GM12892 (cell line): ENCODE results near the gene MGAT3.

Experiments used
- DNase-seq: peaks from one replicate; pipeline ENCODE4 v3.0.0; 2011; ENCODE audit not compliant: insufficient read length
- FAIRE-seq: peaks from 2 replicates; lab custom pipeline; 2011; peaks lifted over from hg19 to GRCh38; lab: Jason Lieb, UNC
- POLR2A ChIP-seq: IDR thresholded peaks from 2 replicates; pipeline ENCODE4 v1.6.1; 2011; ENCODE audit warnings: low read depth, low read length, control low read depth
- POLR2AphosphoS5 ChIP-seq: IDR thresholded peaks from 2 replicates; pipeline ENCODE4 v1.6.1; 2011; ENCODE audit warnings: low read depth, low read length, control low read depth
- TAF1 ChIP-seq: IDR thresholded peaks from 2 replicates; pipeline ENCODE4 v1.6.1; 2011; ENCODE audit warnings: low read depth, mild to moderate bottlenecking, control low read depth, low read length, borderline replicate concordance

MGAT3 gene

GRCh38 chr22:39525658-39525975 lies 68.8 kb downstream of the MGAT3 start:
- FAIRE-seq = no peak
- no peak for DNase-seq
- TF ChIP-seq POLR2A (no peak), POLR2AphosphoS5 (no peak), TAF1 (no peak)

GRCh38 chr22:39526736-39527171 lies 69.9 kb downstream of the MGAT3 start:
- TF ChIP-seq POLR2AphosphoS5 (peak; percentile 11; the same call in 1 of the 2 replicates), POLR2A (peak; percentile 58), TAF1 (no peak)
- no peak for DNase-seq

GRCh38 chr22:39527481-39527961 lies 70.7 kb downstream of the MGAT3 start:
- no peak for DNase-seq
- TF ChIP-seq POLR2AphosphoS5 = no peak
- no peak for TF ChIP-seq POLR2A
- no peak for TF ChIP-seq TAF1
- peak; percentile 36 for FAIRE-seq

More at GRCh38 chr22:39526736-39527171, 69.9 kb downstream of the MGAT3 start:
- no peak for FAIRE-seq

DNA sequence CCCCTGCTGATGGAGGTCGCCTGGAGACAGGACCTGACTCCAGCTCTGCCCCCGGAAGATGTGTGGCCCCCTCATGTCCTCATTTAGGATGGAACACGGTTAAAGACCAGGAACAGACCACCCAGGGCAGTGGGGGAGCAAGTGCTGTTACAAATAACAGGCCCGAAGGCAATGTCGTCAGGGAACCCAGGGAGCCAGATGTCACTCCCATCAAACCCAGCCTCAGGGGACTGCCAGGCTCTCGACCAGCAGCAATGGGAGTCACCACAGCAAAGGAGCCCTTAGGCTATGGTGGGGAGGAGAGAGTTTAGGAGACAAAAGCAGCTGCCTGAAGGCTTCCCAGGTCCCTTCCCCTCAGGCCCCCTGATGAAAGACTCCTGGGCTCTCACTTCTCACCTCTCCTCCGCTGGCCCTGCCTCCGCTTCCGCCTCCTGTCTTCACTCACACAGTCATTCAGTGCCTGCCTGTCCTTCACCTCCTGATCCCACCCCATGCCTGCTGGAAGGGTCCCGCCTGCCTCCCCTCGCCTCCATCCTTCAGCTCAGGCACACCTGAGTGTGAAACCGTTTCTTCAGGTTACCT lies 71.4 kb downstream of the MGAT3 start:
- no peak for TF ChIP-seq TAF1
- TF ChIP-seq POLR2AphosphoS5 = peak; percentile 66; the same call in 1 of the 2 replicates
- peak; percentile 50 for TF ChIP-seq POLR2A
- DNase-seq = no peak
- no peak for FAIRE-seq

- TF ChIP-seq TAF1 (0 out of 2 replicates have a peak, but pooled peaks have one; percentile 43), POLR2AphosphoS5 (no peak), POLR2A (peak; percentile 22)
- FAIRE-seq = peak; percentile 97
- peak; percentile 70 for DNase-seq
Measured at GRCh38 chr22:39528681-39529486, 72.1 kb downstream of the MGAT3 start.

GRCh38 chr22:39529487-39529851 lies 72.7 kb downstream of the MGAT3 start:
- FAIRE-seq (no peak), DNase-seq (no peak)
- no peak for TF ChIP-seq POLR2A
- TF ChIP-seq TAF1 = 0 out of 2 replicates have a peak, but pooled peaks have one; percentile 2

DNA sequence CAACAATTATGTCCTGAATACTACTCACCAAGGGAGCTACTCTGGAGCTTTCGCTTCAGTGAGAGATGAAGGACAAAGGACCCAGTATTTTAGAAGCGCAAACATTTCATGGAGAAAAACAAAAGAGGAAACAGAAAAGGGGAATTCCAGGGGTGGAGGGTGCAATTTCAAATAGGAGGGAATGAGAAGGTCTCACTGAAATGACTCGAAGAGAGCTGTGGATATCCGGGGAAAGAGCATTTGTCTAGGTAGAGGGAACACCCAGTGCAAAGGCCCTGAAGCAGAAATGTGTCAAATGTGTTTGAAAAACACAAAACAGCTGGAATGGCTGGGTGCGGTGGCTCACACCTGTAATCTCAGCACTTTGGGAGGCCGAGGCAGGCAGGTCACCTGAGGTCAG lies 73.3 kb downstream of the MGAT3 start:
- TF ChIP-seq POLR2AphosphoS5 = no peak
- no peak for TF ChIP-seq POLR2A
- no peak for TF ChIP-seq TAF1
- FAIRE-seq (no peak), DNase-seq (no peak)

DNA sequence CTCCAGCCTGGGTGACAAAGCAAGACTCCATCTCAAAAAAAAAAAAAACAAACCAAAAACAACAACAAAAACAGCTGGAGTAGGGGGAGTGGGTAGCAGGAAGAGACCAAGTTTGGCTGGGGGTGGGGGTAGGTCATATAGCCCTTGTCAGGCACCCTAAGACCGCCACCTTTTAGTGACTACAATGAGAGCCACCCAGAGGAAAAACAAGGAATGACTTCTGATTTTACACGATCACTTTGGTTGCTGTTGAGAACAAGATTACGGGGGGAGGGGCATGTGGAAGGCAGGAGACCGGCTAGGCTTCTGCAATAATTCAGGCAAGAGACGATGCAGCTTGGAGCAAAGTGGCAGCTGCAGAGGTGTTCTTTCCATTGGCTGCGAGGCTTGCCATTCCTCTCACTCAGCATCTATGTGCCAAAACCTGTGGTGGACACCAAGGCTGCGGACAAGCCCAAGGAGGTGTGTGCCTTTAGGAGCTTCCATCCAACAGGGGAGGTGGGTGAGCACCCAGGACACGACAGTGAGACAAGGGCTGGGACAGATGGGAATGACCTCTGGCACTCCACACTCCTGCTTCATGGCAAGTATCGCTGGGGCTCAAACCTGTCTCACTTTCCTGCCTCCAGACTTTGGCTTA lies 74.0 kb downstream of the MGAT3 start:
- FAIRE-seq (no peak), DNase-seq (no peak)
- no peak for TF ChIP-seq POLR2AphosphoS5
- no peak for TF ChIP-seq TAF1
- TF ChIP-seq POLR2A = no peak

DNA sequence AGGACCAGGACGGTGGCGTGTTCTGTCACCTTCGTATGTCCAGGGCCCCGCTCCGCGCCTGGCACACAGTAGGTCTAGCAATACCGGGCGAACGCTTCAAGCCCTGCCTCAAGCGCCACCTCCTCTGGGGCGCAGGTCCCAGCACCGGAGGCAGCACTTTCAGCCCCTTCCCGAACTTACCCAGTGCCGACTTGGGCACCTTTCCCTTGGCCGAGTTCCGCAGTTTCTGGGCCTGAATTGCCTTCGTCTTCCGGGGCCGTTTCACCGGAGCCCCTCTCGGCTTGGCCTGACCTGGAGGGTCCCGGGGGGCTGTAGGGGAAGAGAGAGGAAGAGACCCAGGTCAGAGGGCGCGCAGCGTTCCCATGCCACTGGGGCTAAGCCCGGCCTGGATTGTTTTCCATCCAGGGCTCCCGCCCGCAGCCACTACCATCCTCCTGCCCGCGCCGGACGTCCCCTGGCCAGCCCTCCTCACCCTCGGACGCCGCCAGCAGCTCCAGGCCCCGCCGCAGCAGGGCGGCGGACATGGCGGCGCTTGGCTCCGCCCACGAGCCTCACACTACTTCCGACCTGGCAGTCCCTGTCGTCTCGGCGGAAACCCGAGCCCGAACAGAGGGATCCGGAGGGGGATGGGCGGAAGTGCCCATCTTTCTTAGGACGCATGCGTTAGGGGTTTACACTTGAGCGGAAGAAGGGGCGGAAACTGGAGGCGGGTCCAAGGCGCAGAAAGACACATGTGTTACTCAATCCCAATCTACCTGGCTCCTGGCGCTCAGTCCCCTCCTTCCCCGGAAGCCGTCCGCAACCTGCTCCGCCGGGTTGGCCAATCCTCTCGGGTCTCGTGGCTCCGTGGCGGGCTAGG lies 75.6 kb downstream of the MGAT3 start, which contains the start of gene RPS19BP1:
Gene RPS19BP1, minus strand, starts transcription at position 534 of the 859 bp plus-strand sequence. Its CDS starts 10 bp downstream, at position 524.
- TF ChIP-seq POLR2AphosphoS5 (peak; percentile 93), TAF1 (peak; percentile 65; the same call in 1 of the 2 replicates), POLR2A (peak; percentile 96)
- peak; percentile 100 for FAIRE-seq

GRCh38 chr22:39534092-39534506 lies 77.3 kb downstream of the MGAT3 start:
- FAIRE-seq = no peak
- no peak for TF ChIP-seq TAF1
- no peak for TF ChIP-seq POLR2AphosphoS5
- no peak for TF ChIP-seq POLR2A
- DNase-seq = no peak

More for the DNA sequence above, 75.6 kb downstream of the MGAT3 start, which contains the start of gene RPS19BP1:
- DNase-seq = peak; percentile 93
